Fibroblast of lung (primary cell): ENCODE data around the gene FHAD1. TPM values are rescaled to one million over a fixed set of nuclear protein-coding genes. Genes with fewer than 3 reads are reported as not detected.

Source experiments
- DNase-seq, 2 donors: peaks; one replicate each; pipeline versions ENCODE4 v3.0.0 to v3.0.0-alpha.2; 2010; ENCODE audit warnings: low read depth in 2 of 2
- H2AFZ ChIP-seq: 2 replicates; pipeline ENCODE4 v1.5.1; 2012; ENCODE audit warnings: low read length, control low read depth, inconsistent platforms
- H3K27ac ChIP-seq: 2 replicates; pipeline ENCODE4 v1.5.1; 2011; ENCODE audit warnings: low read length, control low read depth; ENCODE audit not compliant: insufficient read depth
- H3K27me3 ChIP-seq: 2 replicates; pipeline ENCODE4 v1.5.1; 2011; ENCODE audit warnings: mild to moderate bottlenecking, low read length; ENCODE audit not compliant: control insufficient read depth, insufficient read depth
- H3K36me3 ChIP-seq: 2 replicates; pipeline ENCODE4 v1.5.1; 2011; ENCODE audit warnings: low read length; ENCODE audit not compliant: control insufficient read depth, insufficient read depth
- H3K4me1 ChIP-seq: 2 replicates; pipeline ENCODE4 v1.5.1; 2011; ENCODE audit warnings: low read length; ENCODE audit not compliant: control insufficient read depth, insufficient read depth; ENCODE audit errors: extremely low read depth
- H3K4me2 ChIP-seq: 2 replicates; pipeline ENCODE4 v1.5.1; 2011; ENCODE audit warnings: low read length, control low read depth; ENCODE audit not compliant: insufficient read depth; ENCODE audit errors: extremely low read depth
- H3K4me3 ChIP-seq, 4 experiments: fragments of 200-600 bp in 1 of 4; sonication (generic) in 1 of 4; replicated peaks in 1 of 4; 2 replicates each; pipeline ENCODE4 v1.5.1; 2011 to 2016; ENCODE audit warnings: low read length in 4 of 4, low read depth in 3 of 4, mild to moderate bottlenecking in 3 of 4, control low read depth in 2 of 4, inconsistent platforms in 1 of 4, mixed read lengths in 1 of 4; ENCODE audit not compliant: insufficient read depth in 1 of 4; ENCODE audit errors: control extremely low read depth in 1 of 4
- H3K79me2 ChIP-seq: 2 replicates; pipeline ENCODE4 v1.5.1; 2012; ENCODE audit warnings: mild to moderate bottlenecking, low read length, inconsistent platforms; ENCODE audit not compliant: control insufficient read depth, insufficient read depth
- H3K9ac ChIP-seq: 2 replicates; pipeline ENCODE4 v1.5.1; 2011; ENCODE audit warnings: mild to moderate bottlenecking, low read length, control low read depth; ENCODE audit not compliant: insufficient read depth
- H3K9me3 ChIP-seq: 2 replicates; pipeline ENCODE4 v1.5.1; 2012; ENCODE audit warnings: low read depth, low read length; ENCODE audit not compliant: control insufficient read depth, insufficient read depth
- H4K20me1 ChIP-seq: 2 replicates; pipeline ENCODE4 v1.5.1; 2011; ENCODE audit warnings: low read length; ENCODE audit not compliant: control insufficient read depth, insufficient read depth; ENCODE audit errors: extremely low read depth
- CTCF ChIP-seq, 2 donors: IDR thresholded peaks in 1 of 2; conservative IDR thresholded peaks in 1 of 2; 1 replicate in 1 of 2; 2 replicates in 1 of 2; pipeline ENCODE4 v1.5.1; 2011 to 2012; ENCODE audit warnings: low read length in 2 of 2, control low read depth in 1 of 2, inconsistent platforms in 1 of 2, low read depth in 1 of 2, mild to moderate bottlenecking in 1 of 2
- EZH2 ChIP-seq: IDR thresholded peaks from 2 replicates; pipeline ENCODE4 v1.5.1; 2012; ENCODE audit warnings: low read length, control low read depth, mild to moderate bottlenecking; ENCODE audit errors: missing control alignments
- polyA plus RNA-seq, 2 donors: library from polyadenylated mRNA; depleted of rRNA in 1 of 2; stranded (reverse) in 1 of 2; unstranded in 1 of 2; fragments of >200 nt; gene quantifications; 2 replicates each; pipeline ENCODE4 v1.2.1, GENCODE V29; 2011 to 2012; ENCODE audit warnings: missing spikeins in 1 of 2
- total RNA-seq: library from RNA; depleted of rRNA; stranded (reverse); fragments of >200 nt; gene quantifications from 2 replicates; pipeline ENCODE4 v1.2.1, GENCODE V29; 2014

FHAD1 gene
- total and polyA plus RNA-seq, 2 donors (not counting 1 experiment from before 2014, with no cell fraction given) = 0.09 to 0.66 TPM

- TF ChIP-seq EZH2 = no peak
- TF ChIP-seq CTCF (conservative IDR thresholded peaks at IDR 0.05 in 1 of 2, IDR thresholded peaks at IDR 0.05 in 1 of 2; ENCODE audit: low read depth in 1 of 2, low read length in 2 of 2) = no peak
- H3K4me2 ChIP-seq = peak overlapping the region; percentile 17
- H4K20me1 ChIP-seq = no peaks in the 10 kb centered on the region
- H3K4me1 ChIP-seq = peaks cover 26% of the 10 kb centered on the region
- no peak overlapping the region for H3K4me3 ChIP-seq
- H3K79me2 ChIP-seq = no peaks in the 10 kb centered on the region
- no peaks in the 10 kb centered on the region for H3K9me3 ChIP-seq
- peak overlapping the region; percentile 21 for H3K27ac ChIP-seq
- DNase-seq = peak in 1 of 2 donors; percentile 70
- H2AFZ ChIP-seq = no peak overlapping the region
- peaks cover 1% of the 10 kb centered on the region for H3K36me3 ChIP-seq
- H3K9ac ChIP-seq = no peak overlapping the region
- no peaks in the 10 kb centered on the region for H3K27me3 ChIP-seq
Observed at GRCh38 chr1:15214527-15214926, 32.5 kb upstream of the FHAD1 start.

GRCh38 chr1:15215116-15215515, 31.9 kb upstream of the FHAD1 start:
- Histone ChIP-seq H4K20me1 (no peaks in the 10 kb centered on the region), H3K9ac (no peak overlapping the region), H3K27ac (peak overlapping the region; percentile 21), H3K79me2 (no peaks in the 10 kb centered on the region), H3K9me3 (no peaks in the 10 kb centered on the region), H3K4me1 (peaks cover 26% of the 10 kb centered on the region), H3K4me2 (peak overlapping the region; percentile 17), H2AFZ (no peak overlapping the region), H3K4me3 (no peak overlapping the region), H3K36me3 (peaks cover 1% of the 10 kb centered on the region), H3K27me3 (no peaks in the 10 kb centered on the region)
- no peak for DNase-seq
- TF ChIP-seq CTCF (conservative IDR thresholded peaks at IDR 0.05 in 1 of 2, IDR thresholded peaks at IDR 0.05 in 1 of 2; ENCODE audit: low read depth in 1 of 2, low read length in 2 of 2) = no peak
- no peak for TF ChIP-seq EZH2

GRCh38 chr1:15217654-15218053, 29.4 kb upstream of the FHAD1 start:
- no peak overlapping the region for H3K27ac ChIP-seq
- peaks cover 19% of the 10 kb centered on the region for H3K4me1 ChIP-seq
- no peak overlapping the region for H3K4me3 ChIP-seq
- H3K79me2 ChIP-seq = no peaks in the 10 kb centered on the region
- H3K9me3 ChIP-seq = no peaks in the 10 kb centered on the region
- no peak overlapping the region for H3K4me2 ChIP-seq
- DNase-seq = no peak
- TF ChIP-seq EZH2 (no peak), CTCF (conservative IDR thresholded peaks at IDR 0.05 in 1 of 2, IDR thresholded peaks at IDR 0.05 in 1 of 2; ENCODE audit: low read depth in 1 of 2, low read length in 2 of 2) (no peak)
- no peaks in the 10 kb centered on the region for H3K27me3 ChIP-seq
- no peaks in the 10 kb centered on the region for H4K20me1 ChIP-seq
- no peak overlapping the region for H2AFZ ChIP-seq
- H3K9ac ChIP-seq = no peak overlapping the region
- peaks cover 1% of the 10 kb centered on the region for H3K36me3 ChIP-seq
